Astrocyte (in vitro differentiated cells and primary cell): Measurements from ENCODE around the gene C20orf144. TPM values are rescaled to one million over a fixed set of nuclear protein-coding genes. Genes with fewer than 3 reads are reported as not detected.
A peak's percentile ranks its signal among the peaks of the same experiment; 100 is the strongest.

ENCODE experiments used
- DNase-seq: peaks from one replicate; pipeline ENCODE4 v3.0.0-alpha.2; 2010; ENCODE audit warnings: low read depth
- FAIRE-seq: peaks from 2 replicates; lab custom pipeline; 2011; peaks lifted over from hg19 to GRCh38; lab: Jason Lieb, UNC
- H2AFZ ChIP-seq: 2 replicates; pipeline ENCODE4 v1.6.0; 2012; ENCODE audit warnings: low read depth, low read length, inconsistent platforms
- H3K27ac ChIP-seq: 2 replicates; pipeline ENCODE4 v1.5.1; 2011; ENCODE audit warnings: low read depth, low read length, inconsistent platforms
- H3K27me3 ChIP-seq: 2 replicates; pipeline ENCODE4 v1.6.0; 2011; ENCODE audit warnings: low read length, inconsistent platforms; ENCODE audit not compliant: insufficient read depth
- H3K36me3 ChIP-seq: 2 replicates; pipeline ENCODE4 v1.5.1; 2011; ENCODE audit warnings: low read length, inconsistent platforms; ENCODE audit not compliant: insufficient read depth
- H3K4me1 ChIP-seq: 2 replicates; pipeline ENCODE4 v1.5.1; 2011; ENCODE audit warnings: low read length, inconsistent platforms; ENCODE audit not compliant: insufficient read depth
- H3K4me2 ChIP-seq: 2 replicates; pipeline ENCODE4 v1.6.0; 2012; ENCODE audit warnings: low read length, inconsistent platforms
- H3K4me3 ChIP-seq: 2 replicates; pipeline ENCODE4 v1.5.1; 2011; ENCODE audit warnings: low read depth, mild to moderate bottlenecking, low read length, inconsistent platforms; ENCODE audit not compliant: insufficient read depth
- H3K79me2 ChIP-seq: 2 replicates; pipeline ENCODE4 v1.6.0; 2012; ENCODE audit warnings: mild to moderate bottlenecking, low read length, inconsistent platforms; ENCODE audit not compliant: insufficient read depth
- H3K9ac ChIP-seq: 2 replicates; pipeline ENCODE4 v1.6.0; 2012; ENCODE audit warnings: mild to moderate bottlenecking, low read length, inconsistent platforms
- H3K9me3 ChIP-seq: 2 replicates; pipeline ENCODE4 v1.5.1; 2012; ENCODE audit warnings: low read depth, mild to moderate bottlenecking, low read length, inconsistent platforms; ENCODE audit not compliant: insufficient read depth
- H4K20me1 ChIP-seq: 2 replicates; pipeline ENCODE4 v1.6.0; 2012; ENCODE audit warnings: low read length, inconsistent platforms; ENCODE audit not compliant: insufficient read depth
- H3K27ac Mint-ChIP-seq: one replicate; pipeline ENCODE4 v1.8.0; 2021; ENCODE audit warnings: mild to moderate bottlenecking, mixed read lengths; ENCODE audit not compliant: unreplicated experiment
- H3K27me3 Mint-ChIP-seq: one replicate; pipeline ENCODE4 v1.8.0; 2021; ENCODE audit warnings: low read depth, mixed read lengths; ENCODE audit not compliant: unreplicated experiment
- H3K36me3 Mint-ChIP-seq: one replicate; pipeline ENCODE4 v1.8.0; 2021; ENCODE audit warnings: low read depth, mixed read lengths; ENCODE audit not compliant: unreplicated experiment
- H3K4me1 Mint-ChIP-seq: one replicate; pipeline ENCODE4 v1.8.0; 2021; ENCODE audit warnings: low read depth, mixed read lengths; ENCODE audit not compliant: unreplicated experiment
- H3K4me3 Mint-ChIP-seq: one replicate; pipeline ENCODE4 v1.8.0; 2021; ENCODE audit warnings: mild to moderate bottlenecking, moderate library complexity, mixed read lengths; ENCODE audit not compliant: unreplicated experiment
- H3K9me3 Mint-ChIP-seq: one replicate; pipeline ENCODE4 v1.8.0; 2021; ENCODE audit warnings: mild to moderate bottlenecking, mixed read lengths; ENCODE audit not compliant: unreplicated experiment
- CTCF ChIP-seq: IDR thresholded peaks from 2 replicates; pipeline ENCODE4 v1.5.1; 2011; ENCODE audit warnings: low read depth, mild to moderate bottlenecking, inconsistent platforms, low read length, moderate library complexity; ENCODE audit not compliant: insufficient read depth
- EZH2 ChIP-seq: IDR thresholded peaks from 2 replicates; pipeline ENCODE4 v1.6.1; 2012; ENCODE audit warnings: mild to moderate bottlenecking, low read length, inconsistent platforms; ENCODE audit not compliant: insufficient read depth
- total RNA-seq: library from RNA; stranded (reverse); gene quantifications from 2 replicates; pipeline ENCODE4 v1.2.1, GENCODE V29; 2021

The C20orf144 gene
- total RNA-seq, 1 donor from 2014 or later, result 0.16 TPM

GRCh38 chr20:33679758-33680485 is 17.8 kb downstream of the C20orf144 start:
- H3K9me3 ChIP-seq, result no peaks in the 10 kb centered on the region
- H3K27ac ChIP-seq, result no peak overlapping the region
- H4K20me1 ChIP-seq, result peaks cover 28% of the 10 kb centered on the region
- Mint-ChIP-seq H3K27ac (no peak overlapping the region), H3K4me3 (no peak overlapping the region), H3K27me3 (peaks cover 9% of the 10 kb centered on the region), H3K36me3 (peaks cover 3% of the 10 kb centered on the region), H3K4me1 (no peaks in the 10 kb centered on the region), H3K9me3 (no peaks in the 10 kb centered on the region)
- H2AFZ ChIP-seq, result no peak overlapping the region
- no peak overlapping the region for H3K9ac ChIP-seq
- no peaks in the 10 kb centered on the region for H3K36me3 ChIP-seq
- no peak overlapping the region for H3K4me3 ChIP-seq
- FAIRE-seq (no peak), DNase-seq (no peak)
- no peak overlapping the region for H3K4me2 ChIP-seq
- TF ChIP-seq CTCF, result no peak
- no peak for TF ChIP-seq EZH2
- H3K79me2 ChIP-seq, result peaks cover 3% of the 10 kb centered on the region
- H3K27me3 ChIP-seq, result no peaks in the 10 kb centered on the region
- peaks cover 8% of the 10 kb centered on the region for H3K4me1 ChIP-seq

- Histone ChIP-seq H3K4me2 (no peak overlapping the region), H3K4me1 (peaks cover 11% of the 10 kb centered on the region), H3K36me3 (no peaks in the 10 kb centered on the region), H3K9me3 (no peaks in the 10 kb centered on the region), H3K79me2 (peaks cover 10% of the 10 kb centered on the region), H3K4me3 (no peak overlapping the region), H2AFZ (no peak overlapping the region), H3K27ac (no peak overlapping the region), H3K9ac (no peak overlapping the region), H3K27me3 (no peaks in the 10 kb centered on the region), H4K20me1 (peaks cover 28% of the 10 kb centered on the region)
- no peak for FAIRE-seq
- Mint-ChIP-seq H3K4me1 (no peaks in the 10 kb centered on the region), H3K9me3 (no peaks in the 10 kb centered on the region), H3K27ac (no peak overlapping the region), H3K36me3 (peaks cover 3% of the 10 kb centered on the region), H3K27me3 (peaks cover 9% of the 10 kb centered on the region), H3K4me3 (no peak overlapping the region)
- TF ChIP-seq CTCF, result no peak
- no peak for TF ChIP-seq EZH2
- peak; percentile 26 for DNase-seq
Measured at GRCh38 chr20:33680686-33681085, 18.6 kb downstream of the C20orf144 start.

GRCh38 chr20:33681288-33681687 is 19.2 kb downstream of the C20orf144 start:
- peaks cover 3% of the 10 kb centered on the region for H3K36me3 Mint-ChIP-seq
- no peaks in the 10 kb centered on the region for H3K27me3 ChIP-seq
- DNase-seq (no peak), FAIRE-seq (no peak)
- H4K20me1 ChIP-seq, result peaks cover 28% of the 10 kb centered on the region
- H3K9me3 ChIP-seq, result no peaks in the 10 kb centered on the region
- no peak overlapping the region for H3K4me3 ChIP-seq
- H3K4me1 Mint-ChIP-seq, result no peaks in the 10 kb centered on the region
- peaks cover 11% of the 10 kb centered on the region for H3K4me1 ChIP-seq
- no peak overlapping the region for H3K4me2 ChIP-seq
- no peak overlapping the region for H3K27ac Mint-ChIP-seq
- no peak overlapping the region for H3K9ac ChIP-seq
- no peaks in the 10 kb centered on the region for H3K36me3 ChIP-seq
- TF ChIP-seq CTCF (no peak), EZH2 (no peak)
- H3K27me3 Mint-ChIP-seq, result peaks cover 9% of the 10 kb centered on the region
- H3K9me3 Mint-ChIP-seq, result no peaks in the 10 kb centered on the region
- no peak overlapping the region for H3K4me3 Mint-ChIP-seq
- H3K79me2 ChIP-seq, result peaks cover 10% of the 10 kb centered on the region
- H3K27ac ChIP-seq, result no peak overlapping the region
- no peak overlapping the region for H2AFZ ChIP-seq
